Measurements from ENCODE around the gene CTDP1. TPM values are rescaled to one million over a fixed set of nuclear protein-coding genes. Genes with fewer than 3 reads are reported as not detected.

CTDP1 gene
- total RNA-seq, 1 donor from 2014 or later: 9.4 TPM

GRCh38 chr18:79768745-79769144 is 89.1 kb downstream of the CTDP1 start:
- H3K27me3 ChIP-seq (ENCODE audit: control insufficient read depth in 3 of 3, insufficient read depth in 3 of 3, low read length in 3 of 3): peaks cover 6 to 27% (median 19%) of the 10 kb centered on the region in 3 donors
- peaks cover 2 to 5% (median 4%) of the 10 kb centered on the region in 3 donors for H3K9me3 ChIP-seq (ENCODE audit: control insufficient read depth in 3 of 3, low read length in 3 of 3)
- H3K4me3 ChIP-seq (ENCODE audit: low read length in 3 of 3): no peak overlapping the region
- no peaks in the 10 kb centered on the region for H3K36me3 ChIP-seq (ENCODE audit: control insufficient read depth in 3 of 3, insufficient read depth in 3 of 3, low read length in 3 of 3)
- no peak overlapping the region for H3K9ac ChIP-seq (ENCODE audit: low read depth in 1 of 3, low read length in 3 of 3)
- H3K4me1 ChIP-seq (ENCODE audit: control insufficient read depth in 3 of 3, insufficient read depth in 3 of 3, low read length in 3 of 3): no peaks in the 10 kb centered on the region
- no peak overlapping the region for H3K27ac ChIP-seq (ENCODE audit: low read depth, low read length)

- no peaks in the 10 kb centered on the region for H3K36me3 ChIP-seq (ENCODE audit: control insufficient read depth in 3 of 3, insufficient read depth in 3 of 3, low read length in 3 of 3)
- H3K4me1 ChIP-seq (ENCODE audit: control insufficient read depth in 3 of 3, insufficient read depth in 3 of 3, low read length in 3 of 3): no peaks in the 10 kb centered on the region
- H3K27ac ChIP-seq (ENCODE audit: low read depth, low read length): no peak overlapping the region
- H3K9ac ChIP-seq (ENCODE audit: low read depth in 1 of 3, low read length in 3 of 3): no peak overlapping the region
- peaks cover 2 to 5% (median 4%) of the 10 kb centered on the region in 3 donors for H3K9me3 ChIP-seq (ENCODE audit: control insufficient read depth in 3 of 3, low read length in 3 of 3)
- no peak overlapping the region for H3K4me3 ChIP-seq (ENCODE audit: low read length in 3 of 3)
- H3K27me3 ChIP-seq (ENCODE audit: control insufficient read depth in 3 of 3, insufficient read depth in 3 of 3, low read length in 3 of 3): peaks cover 10 to 34% (median 22%) of the 10 kb centered on the region in 3 donors
Observed at GRCh38 chr18:79769698-79770500, 90.3 kb downstream of the CTDP1 start.

- no peak overlapping the region for H3K27ac ChIP-seq (ENCODE audit: low read depth, low read length)
- no peaks in the 10 kb centered on the region for H3K4me1 ChIP-seq (ENCODE audit: control insufficient read depth in 3 of 3, insufficient read depth in 3 of 3, low read length in 3 of 3)
- peaks cover 2 to 5% (median 4%) of the 10 kb centered on the region in 3 donors for H3K9me3 ChIP-seq (ENCODE audit: control insufficient read depth in 3 of 3, low read length in 3 of 3)
- H3K27me3 ChIP-seq (ENCODE audit: control insufficient read depth in 3 of 3, insufficient read depth in 3 of 3, low read length in 3 of 3): peaks cover 10 to 39% (median 27%) of the 10 kb centered on the region in 3 donors
- no peak overlapping the region for H3K9ac ChIP-seq (ENCODE audit: low read depth in 1 of 3, low read length in 3 of 3)
- H3K36me3 ChIP-seq (ENCODE audit: control insufficient read depth in 3 of 3, insufficient read depth in 3 of 3, low read length in 3 of 3): no peaks in the 10 kb centered on the region
- no peak overlapping the region for H3K4me3 ChIP-seq (ENCODE audit: low read length in 3 of 3)
Observed at GRCh38 chr18:79770501-79770815, 90.9 kb downstream of the CTDP1 start.

- Histone ChIP-seq H3K9ac (ENCODE audit: low read depth in 1 of 3, low read length in 3 of 3) (no peak overlapping the region), H3K27me3 (ENCODE audit: control insufficient read depth in 3 of 3, insufficient read depth in 3 of 3, low read length in 3 of 3) (peaks cover 10 to 38% (median 30%) of the 10 kb centered on the region in 3 donors), H3K4me3 (ENCODE audit: low read length in 3 of 3) (no peak overlapping the region), H3K36me3 (ENCODE audit: control insufficient read depth in 3 of 3, insufficient read depth in 3 of 3, low read length in 3 of 3) (no peaks in the 10 kb centered on the region), H3K27ac (ENCODE audit: low read depth, low read length) (no peak overlapping the region), H3K9me3 (ENCODE audit: control insufficient read depth in 3 of 3, low read length in 3 of 3) (peaks cover 2 to 5% (median 4%) of the 10 kb centered on the region in 3 donors), H3K4me1 (ENCODE audit: control insufficient read depth in 3 of 3, insufficient read depth in 3 of 3, low read length in 3 of 3) (no peaks in the 10 kb centered on the region)
Observed at GRCh38 chr18:79770826-79771225, 91.2 kb downstream of the CTDP1 start.

- H3K27me3 ChIP-seq (ENCODE audit: control insufficient read depth in 3 of 3, insufficient read depth in 3 of 3, low read length in 3 of 3): peaks cover 11 to 39% (median 32%) of the 10 kb centered on the region in 3 donors
Observed at GRCh38 chr18:79771446-79772107, 92.0 kb downstream of the CTDP1 start.

GRCh38 chr18:79772108-79772864 is 92.7 kb downstream of the CTDP1 start:
- Histone ChIP-seq H3K27me3 (ENCODE audit: control insufficient read depth in 3 of 3, insufficient read depth in 3 of 3, low read length in 3 of 3) (peaks cover 17 to 45% (median 38%) of the 10 kb centered on the region in 3 donors), H3K9me3 (ENCODE audit: control insufficient read depth in 3 of 3, low read length in 3 of 3) (peaks cover 2 to 5% (median 2%) of the 10 kb centered on the region in 3 donors)

More at GRCh38 chr18:79771446-79772107, 92.0 kb downstream of the CTDP1 start:
- no peak overlapping the region for H3K4me3 ChIP-seq (ENCODE audit: low read length in 3 of 3)
- no peaks in the 10 kb centered on the region for H3K36me3 ChIP-seq (ENCODE audit: control insufficient read depth in 3 of 3, insufficient read depth in 3 of 3, low read length in 3 of 3)
- peaks cover 2 to 5% (median 4%) of the 10 kb centered on the region in 3 donors for H3K9me3 ChIP-seq (ENCODE audit: control insufficient read depth in 3 of 3, low read length in 3 of 3)
- no peak overlapping the region for H3K9ac ChIP-seq (ENCODE audit: low read depth in 1 of 3, low read length in 3 of 3)
- no peaks in the 10 kb centered on the region for H3K4me1 ChIP-seq (ENCODE audit: control insufficient read depth in 3 of 3, insufficient read depth in 3 of 3, low read length in 3 of 3)
- H3K27ac ChIP-seq (ENCODE audit: low read depth, low read length): no peak overlapping the region

GRCh38 chr18:79772865-79773696 is 93.5 kb downstream of the CTDP1 start:
- H3K27me3 ChIP-seq (ENCODE audit: control insufficient read depth in 3 of 3, insufficient read depth in 3 of 3, low read length in 3 of 3): peaks cover 21 to 50% (median 39%) of the 10 kb centered on the region in 3 donors

More at GRCh38 chr18:79772108-79772864, 92.7 kb downstream of the CTDP1 start:
- Histone ChIP-seq H3K4me3 (ENCODE audit: low read length in 3 of 3) (no peak overlapping the region), H3K9ac (ENCODE audit: low read depth in 1 of 3, low read length in 3 of 3) (no peak overlapping the region), H3K36me3 (ENCODE audit: control insufficient read depth in 3 of 3, insufficient read depth in 3 of 3, low read length in 3 of 3) (no peaks in the 10 kb centered on the region), H3K27ac (ENCODE audit: low read depth, low read length) (no peak overlapping the region), H3K4me1 (ENCODE audit: control insufficient read depth in 3 of 3, insufficient read depth in 3 of 3, low read length in 3 of 3) (no peaks in the 10 kb centered on the region)

GRCh38 chr18:79774111-79774510 is 94.5 kb downstream of the CTDP1 start:
- H3K27me3 ChIP-seq (ENCODE audit: control insufficient read depth in 3 of 3, insufficient read depth in 3 of 3, low read length in 3 of 3): peaks cover 26 to 53% (median 44%) of the 10 kb centered on the region in 3 donors
- H3K27ac ChIP-seq (ENCODE audit: low read depth, low read length): no peak overlapping the region
- no peaks in the 10 kb centered on the region for H3K4me1 ChIP-seq (ENCODE audit: control insufficient read depth in 3 of 3, insufficient read depth in 3 of 3, low read length in 3 of 3)
- no peaks in the 10 kb centered on the region for H3K9me3 ChIP-seq (ENCODE audit: control insufficient read depth in 3 of 3, low read length in 3 of 3)
- H3K36me3 ChIP-seq (ENCODE audit: control insufficient read depth in 3 of 3, insufficient read depth in 3 of 3, low read length in 3 of 3): no peaks in the 10 kb centered on the region
- H3K4me3 ChIP-seq (ENCODE audit: low read length in 3 of 3): no peak overlapping the region
- H3K9ac ChIP-seq (ENCODE audit: low read depth in 1 of 3, low read length in 3 of 3): no peak overlapping the region

More at GRCh38 chr18:79772865-79773696, 93.5 kb downstream of the CTDP1 start:
- Histone ChIP-seq H3K9me3 (ENCODE audit: control insufficient read depth in 3 of 3, low read length in 3 of 3) (peaks cover 0 to under 1% (median 0%) of the 10 kb centered on the region in 3 donors), H3K27ac (ENCODE audit: low read depth, low read length) (no peak overlapping the region), H3K4me3 (ENCODE audit: low read length in 3 of 3) (no peak overlapping the region), H3K36me3 (ENCODE audit: control insufficient read depth in 3 of 3, insufficient read depth in 3 of 3, low read length in 3 of 3) (no peaks in the 10 kb centered on the region), H3K4me1 (ENCODE audit: control insufficient read depth in 3 of 3, insufficient read depth in 3 of 3, low read length in 3 of 3) (no peaks in the 10 kb centered on the region), H3K9ac (ENCODE audit: low read depth in 1 of 3, low read length in 3 of 3) (no peak overlapping the region)
